HL-60 (cell line): ENCODE results near the gene FOSB.
A peak's percentile ranks its signal among the peaks of the same experiment; 100 is the strongest.

ENCODE experiments used
- DNase-seq, 2 experiments: peaks; one replicate each; pipeline ENCODE4 v3.0.0-alpha.2; 2010 to 2020; ENCODE audit warnings: low read depth in 1 of 2, low spot score in 1 of 2
- H3K27ac ChIP-seq: fragments of 250-450 bp; sonication (Bioruptor Pico); replicated peaks from 2 replicates; pipeline ENCODE4 v1.5.1; 2020; ENCODE audit warnings: mild to moderate bottlenecking, moderate library complexity
- H3K27me3 ChIP-seq: fragments of 250-450 bp; sonication (Bioruptor Pico); 2 replicates; pipeline ENCODE4 v1.5.1; 2021; ENCODE audit warnings: mild to moderate bottlenecking, moderate library complexity; ENCODE audit not compliant: insufficient read depth, poor library complexity, severe bottlenecking
- H3K4me3 ChIP-seq: replicated peaks from 2 replicates; pipeline ENCODE4 v1.5.1; 2011; ENCODE audit warnings: mild to moderate bottlenecking, control low read depth, low read length; ENCODE audit not compliant: insufficient read depth
- CTCF ChIP-seq: IDR thresholded peaks from one replicate; pipeline ENCODE4 v1.5.1; 2011; ENCODE audit warnings: low read length, control low read depth, inconsistent platforms; ENCODE audit not compliant: insufficient read depth
- GABPA ChIP-seq: IDR thresholded peaks from 2 replicates; pipeline ENCODE4 v1.6.1; 2012; ENCODE audit warnings: low read depth
- POLR2AphosphoS5 ChIP-seq: IDR thresholded peaks from 2 replicates; pipeline ENCODE4 v1.6.1; 2012; ENCODE audit warnings: low read depth
- REST ChIP-seq: IDR thresholded peaks from 2 replicates; pipeline ENCODE4 v1.6.1; 2012; ENCODE audit warnings: low read depth; ENCODE audit not compliant: insufficient replicate concordance
- SPI1 ChIP-seq: IDR thresholded peaks from 2 replicates; pipeline ENCODE4 v1.6.1; 2012; ENCODE audit warnings: low read depth, mild to moderate bottlenecking, borderline replicate concordance

FOSB gene

GRCh38 chr19:45496349-45496953 is 28.7 kb downstream of the FOSB start:
- Histone ChIP-seq H3K27me3 (peaks cover 32% of the 10 kb centered on the region), H3K4me3 (peak overlapping the region; percentile 51), H3K27ac (no peak overlapping the region)
- peak; percentile 99 for TF ChIP-seq REST
- TF ChIP-seq SPI1, result no peak
- no peak for DNase-seq

DNA sequence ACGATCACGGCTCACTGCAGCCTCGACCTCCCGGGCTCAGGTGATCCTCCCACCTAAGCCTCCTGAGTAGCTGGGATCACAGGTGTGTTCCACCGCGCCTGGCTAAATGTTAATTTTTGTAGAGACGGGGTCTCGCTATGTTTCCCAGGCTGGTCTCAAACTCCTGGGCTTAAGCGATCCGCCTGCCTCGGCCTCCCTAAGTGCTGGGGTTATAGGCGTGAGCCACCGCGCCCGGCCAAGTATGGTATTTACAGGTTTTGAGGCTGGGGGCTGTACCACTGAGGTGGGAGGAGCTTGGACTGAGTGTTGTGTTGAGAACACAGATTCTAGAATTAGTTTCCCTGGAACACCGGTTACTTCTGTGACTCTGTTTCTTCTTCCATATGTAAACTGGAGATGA is 30.0 kb downstream of the FOSB start:
- Histone ChIP-seq H3K4me3 (no peak overlapping the region), H3K27ac (no peak overlapping the region), H3K27me3 (peaks cover 32% of the 10 kb centered on the region)
- no peak for DNase-seq
- TF ChIP-seq REST (no peak), GABPA (no peak), CTCF (no peak), POLR2AphosphoS5 (no peak), SPI1 (no peak)

GRCh38 chr19:45498411-45499195 is 30.8 kb downstream of the FOSB start, which contains the start of gene PPM1N:
Gene PPM1N (plus strand): TSS chr19:45498443. CDS start chr19:45498473, 30 bp downstream.
- H3K4me3 ChIP-seq, result peak within 1 kb of the TSS; percentile 33
- DNase-seq, result no peak
- peaks cover 32% of the 10 kb centered on the region for H3K27me3 ChIP-seq
- H3K27ac ChIP-seq, result no peak within 1 kb of the TSS
- TF ChIP-seq POLR2AphosphoS5 (no peak), GABPA (no peak), CTCF (no peak), SPI1 (no peak), REST (no peak)
